ENCODE results near the gene PROSER2.

PROSER2 gene

GRCh38 chr10:11805792-11806191, 17.4 kb upstream of the PROSER2 start:
- DNase-seq = no peak

GRCh38 chr10:11806706-11807105, 16.4 kb upstream of the PROSER2 start:
- no peak for DNase-seq

DNA sequence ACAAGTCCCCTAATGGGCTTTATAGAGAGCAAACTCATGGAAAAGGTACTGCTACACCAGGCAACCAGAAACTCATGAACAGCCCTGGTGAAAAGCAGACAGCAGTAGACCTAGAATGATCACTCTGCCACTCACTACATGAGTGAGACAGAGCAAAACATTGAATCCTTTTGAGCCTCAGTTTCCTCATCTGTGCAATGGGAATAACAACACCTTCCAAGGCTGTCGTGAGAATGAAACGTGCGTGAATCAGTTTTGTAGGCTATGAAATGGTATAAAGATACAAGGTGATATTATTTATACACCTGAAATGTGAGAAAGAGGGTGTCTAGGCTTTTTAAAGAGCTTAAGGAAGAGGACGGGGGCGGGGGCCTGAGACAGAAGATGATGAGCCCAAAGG, 14.3 kb upstream of the PROSER2 start:
- DNase-seq = no peak

DNA sequence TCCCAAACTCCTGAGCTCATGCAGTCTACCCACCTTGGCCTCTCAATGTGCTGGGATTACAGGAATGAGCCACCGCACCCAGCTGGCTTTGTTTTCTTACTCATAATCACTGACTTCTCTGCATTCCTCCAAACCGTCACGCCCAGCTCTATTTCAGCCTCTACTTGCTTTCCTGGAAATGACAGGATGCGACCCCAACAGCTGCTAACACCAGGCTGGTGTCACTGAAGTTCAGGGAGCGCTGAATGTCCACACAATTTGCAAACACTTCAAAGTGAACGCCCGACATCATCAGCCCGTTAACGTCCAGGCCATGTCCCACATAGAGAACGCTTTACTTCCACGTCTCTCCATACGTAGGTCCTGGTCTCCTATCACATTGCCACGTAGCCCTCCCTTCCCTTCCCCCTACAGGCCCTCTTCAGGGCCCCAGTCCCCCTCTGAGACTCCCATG, 12.8 kb upstream of the PROSER2 start:
- DNase-seq = no peak

- no peak for DNase-seq
Observed at GRCh38 chr10:11810973-11811372, 12.2 kb upstream of the PROSER2 start.

DNA sequence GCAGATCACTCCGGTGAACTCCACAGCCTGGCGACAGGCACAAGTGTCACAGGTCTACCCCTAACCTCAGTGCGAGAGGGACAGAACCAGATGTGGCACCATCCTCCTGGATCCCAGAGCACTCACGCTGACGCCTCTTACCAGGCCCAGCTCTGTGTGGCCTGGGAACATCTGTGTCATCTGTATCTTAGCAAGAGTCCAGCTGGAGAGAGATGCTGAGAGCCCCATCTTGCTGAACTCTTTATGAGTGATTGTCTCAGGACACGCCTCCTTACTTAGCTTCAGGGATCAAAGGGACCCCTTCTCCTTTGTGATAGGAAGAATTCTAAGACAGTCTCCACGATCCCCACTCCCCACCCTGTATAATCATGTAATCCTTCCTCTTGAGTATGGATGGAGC, 10.0 kb upstream of the PROSER2 start:
- no peak for DNase-seq

DNA sequence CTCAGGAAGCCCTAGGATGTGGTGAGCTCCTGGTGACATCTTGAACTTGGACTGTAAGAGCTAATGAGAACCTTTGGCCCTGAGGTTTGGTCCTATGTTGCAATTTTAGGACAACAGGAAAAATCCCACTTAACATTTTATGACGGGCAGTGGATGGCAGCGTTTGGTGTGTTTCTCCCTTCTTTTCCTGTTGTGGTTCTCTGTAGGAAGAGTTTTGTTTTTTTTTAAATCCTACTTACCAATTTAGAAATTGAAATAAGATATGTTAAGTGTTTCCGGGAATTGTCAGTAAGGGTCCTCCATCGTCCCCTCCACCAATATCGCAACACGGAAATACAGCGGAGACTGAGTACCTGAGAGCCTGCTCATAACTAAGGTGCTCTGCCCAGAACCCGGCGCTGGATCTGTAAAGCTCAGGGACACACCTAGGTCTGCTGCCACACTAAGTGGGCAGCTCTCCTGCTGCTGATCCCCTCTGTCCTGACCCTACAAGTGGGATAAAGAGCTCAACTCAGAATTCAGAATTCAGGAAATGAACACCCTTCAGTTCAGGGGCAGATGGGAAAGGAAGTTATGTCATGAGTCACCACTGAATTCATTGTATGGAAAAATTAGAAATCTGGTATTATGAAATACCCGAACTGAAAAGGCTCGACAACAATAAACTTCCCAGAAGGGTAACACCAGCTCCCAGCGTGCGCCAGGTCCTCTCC, 9.1 kb upstream of the PROSER2 start:
- DNase-seq = no peak

GRCh38 chr10:11819027-11819426, 4.1 kb upstream of the PROSER2 start:
- no peak for DNase-seq

DNA sequence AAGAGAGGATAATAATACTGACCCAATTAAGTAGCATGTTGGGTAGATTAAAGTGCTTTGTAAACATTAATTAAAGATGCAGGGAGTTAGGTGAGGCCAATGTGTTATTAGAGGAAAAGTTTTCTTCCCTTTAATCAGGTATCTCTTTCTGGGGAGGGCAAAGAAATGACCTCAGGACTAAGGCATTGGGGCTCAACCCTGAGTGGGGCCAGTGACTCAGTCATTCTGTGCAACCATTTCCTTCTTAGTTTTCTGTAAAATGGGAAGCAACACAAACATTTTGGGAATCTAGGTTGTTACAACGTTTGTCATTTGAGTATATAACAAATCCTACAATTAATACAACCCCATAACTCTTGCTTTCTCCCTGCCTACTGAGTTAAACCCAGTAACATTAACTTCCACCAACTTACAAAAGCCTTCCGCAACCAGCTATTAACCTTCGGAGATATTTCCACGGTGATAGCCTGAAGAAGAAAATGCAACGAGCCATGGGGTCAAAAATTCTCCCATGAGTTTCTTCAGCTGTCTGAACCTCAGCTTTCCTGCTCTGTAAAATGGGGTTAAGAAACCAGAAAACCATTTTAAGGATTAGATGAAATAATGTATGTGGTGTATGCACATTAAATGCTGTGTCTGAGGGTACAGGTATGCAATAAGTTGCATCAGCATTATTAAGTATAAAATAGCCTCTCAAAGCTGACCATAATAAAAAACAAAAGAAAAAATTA, 965 bp upstream of the PROSER2 start:
- DNase-seq = no peak

DNA sequence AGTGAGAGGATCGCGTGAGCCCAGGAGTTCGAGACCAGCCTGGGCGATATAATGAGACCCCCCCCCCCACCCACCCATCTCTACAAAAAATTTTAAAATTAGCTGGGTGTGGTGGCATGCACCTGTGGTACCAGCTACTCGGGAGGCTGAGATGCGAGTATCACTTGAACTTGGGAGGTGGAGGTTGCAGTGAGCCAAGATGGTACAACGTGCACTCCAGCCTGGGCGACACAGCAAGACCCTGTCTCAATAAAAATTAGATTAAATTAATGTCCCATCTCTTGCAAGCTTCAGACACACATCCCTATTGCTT, 391 bp upstream of the PROSER2 start:
- DNase-seq = no peak

- DNase-seq = no peak
Observed at GRCh38 chr10:11823989-11824346, 812 bp downstream of the PROSER2 start.

DNA sequence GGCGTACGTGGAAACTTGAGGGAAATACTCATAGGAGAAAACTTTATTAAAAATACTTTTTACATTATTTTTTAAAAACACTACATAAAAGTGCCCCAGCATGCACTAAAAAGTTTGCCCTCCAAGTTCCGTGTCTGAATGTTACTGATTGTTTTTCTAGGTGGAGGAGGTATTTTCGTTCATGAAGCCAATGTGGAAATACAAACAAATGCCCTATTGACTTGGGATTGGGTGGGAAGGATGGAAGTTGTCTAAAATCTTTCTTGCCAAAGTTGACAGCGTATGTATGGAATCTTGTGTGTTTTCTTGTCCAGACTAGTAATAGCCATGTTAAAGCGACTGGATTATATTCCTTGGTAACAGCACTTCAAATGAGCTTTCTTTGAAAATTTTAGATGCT, 1.2 kb downstream of the PROSER2 start:
- DNase-seq = no peak

- DNase-seq = no peak
Observed at GRCh38 chr10:11824825-11825224, 1.7 kb downstream of the PROSER2 start.

DNA sequence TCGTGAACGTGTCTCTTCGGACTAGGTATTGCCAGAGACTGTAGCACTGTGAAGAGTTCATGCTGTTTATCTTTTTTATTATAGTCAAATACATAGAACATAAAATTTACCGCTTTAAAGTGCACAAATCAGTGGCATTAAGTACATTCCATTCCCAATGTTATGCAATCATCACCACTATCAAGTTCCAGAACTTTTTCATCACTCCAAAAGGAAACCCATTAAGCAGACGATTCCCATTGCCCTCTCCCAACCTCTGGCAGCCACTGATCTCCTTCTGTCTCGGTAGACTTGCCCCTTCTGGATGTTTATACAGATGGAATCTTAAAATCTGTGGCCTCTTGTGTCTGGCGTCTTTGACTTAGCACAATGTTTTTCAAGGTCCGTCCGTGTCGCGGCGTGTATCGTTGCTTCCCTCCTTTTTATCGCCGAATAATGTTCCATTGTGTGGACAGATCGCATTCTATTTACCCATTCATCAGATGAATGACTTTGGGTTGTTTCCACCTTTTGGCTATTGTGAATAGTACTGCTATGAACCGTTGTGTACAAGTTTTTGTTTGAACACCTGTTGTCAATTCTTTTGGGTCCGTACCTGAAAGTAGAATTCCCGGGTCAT, 2.7 kb downstream of the PROSER2 start:
- DNase-seq = no peak

GRCh38 chr10:11827006-11827405, 3.9 kb downstream of the PROSER2 start:
- DNase-seq = no peak

DNA sequence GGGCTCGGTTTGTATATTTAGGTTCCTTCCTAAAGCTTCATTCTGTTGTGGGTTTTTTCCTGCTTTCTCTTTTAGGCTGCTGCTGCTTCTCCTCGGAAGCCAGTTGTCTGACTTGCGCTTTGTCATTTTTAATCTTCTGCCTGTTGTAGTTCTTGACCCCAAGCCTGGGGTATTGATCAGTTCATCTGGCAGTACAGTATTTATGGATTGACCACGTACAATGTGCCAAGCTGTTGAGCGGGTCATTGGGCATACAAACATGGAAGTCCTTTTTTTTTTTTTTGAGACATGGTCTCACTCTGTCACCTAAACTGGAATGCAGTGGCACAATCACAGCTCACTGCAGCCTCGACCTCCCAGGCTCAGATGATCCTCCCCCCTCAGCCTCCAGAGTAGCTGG, 4.3 kb downstream of the PROSER2 start:
- no peak for DNase-seq

DNA sequence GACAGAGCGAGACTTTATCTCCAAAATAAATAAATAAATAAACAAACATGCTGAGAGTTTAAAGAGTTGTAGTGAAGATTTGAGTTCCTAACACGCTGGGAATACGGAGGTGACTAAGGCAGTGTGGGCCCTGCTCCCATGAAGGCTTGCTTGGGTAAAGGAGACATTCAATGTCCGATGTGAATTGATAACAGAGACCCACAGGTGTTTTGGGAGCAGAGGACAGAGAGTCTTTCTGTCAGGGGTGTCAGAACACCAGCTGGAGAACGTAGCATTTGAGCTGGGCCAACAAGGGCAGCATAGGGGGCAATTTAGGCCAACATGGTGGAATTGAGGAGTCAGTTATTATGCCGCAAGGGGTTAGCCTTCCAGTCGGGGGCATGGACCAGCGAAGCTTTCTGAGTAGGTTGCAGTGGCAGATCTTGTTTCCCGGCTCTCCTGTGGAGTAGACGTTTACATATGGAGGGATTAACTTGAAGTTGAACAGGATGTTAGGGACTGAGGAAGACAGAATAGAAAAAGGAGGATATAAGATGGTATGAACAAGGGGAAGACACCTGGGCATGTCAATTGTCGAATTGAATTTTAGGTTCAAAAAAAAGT, 5.6 kb downstream of the PROSER2 start:
- no peak for DNase-seq

GRCh38 chr10:11830836-11831519, 7.8 kb downstream of the PROSER2 start:
- DNase-seq = no peak

DNA sequence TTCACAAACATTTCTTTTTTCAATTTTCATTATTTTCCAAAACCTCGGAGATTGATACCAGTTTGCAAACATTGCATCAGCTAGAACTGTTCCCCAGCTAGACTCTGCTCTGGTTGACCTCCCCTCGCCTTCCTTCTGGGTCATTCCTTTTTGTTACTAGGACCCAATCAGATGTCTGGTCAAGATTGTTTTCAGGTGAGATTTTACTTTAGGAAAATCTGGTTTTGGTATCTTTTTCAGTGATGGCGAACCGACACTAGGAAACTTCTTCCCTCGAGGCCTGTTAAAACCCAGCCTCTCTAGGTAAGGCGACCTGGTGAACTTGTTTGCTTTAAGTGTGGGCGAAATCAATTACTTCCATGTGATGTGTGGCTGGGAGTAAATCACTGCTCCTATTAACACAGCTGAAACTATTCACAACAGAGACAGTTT, 8.4 kb downstream of the PROSER2 start:
- no peak for DNase-seq

DNA sequence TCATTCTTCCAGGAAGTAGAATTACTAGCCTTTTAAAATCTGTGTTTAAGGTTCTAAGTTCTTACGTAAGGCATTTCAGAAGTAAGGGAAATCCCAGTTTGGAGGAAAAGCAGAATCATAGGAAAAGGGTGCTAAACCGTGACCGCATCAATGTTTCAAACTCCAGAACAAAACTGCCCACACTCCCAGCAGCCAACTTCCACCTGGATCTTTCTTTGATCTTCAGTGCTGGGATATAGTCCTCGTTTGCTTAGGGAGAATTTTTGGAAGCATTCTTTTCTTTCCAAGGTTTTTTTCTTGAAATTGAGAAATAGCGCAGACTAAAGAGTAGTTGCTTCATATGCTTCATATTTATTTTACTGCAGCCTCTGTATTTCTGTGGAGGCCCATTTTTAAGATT, 8.9 kb downstream of the PROSER2 start:
- DNase-seq = no peak

DNA sequence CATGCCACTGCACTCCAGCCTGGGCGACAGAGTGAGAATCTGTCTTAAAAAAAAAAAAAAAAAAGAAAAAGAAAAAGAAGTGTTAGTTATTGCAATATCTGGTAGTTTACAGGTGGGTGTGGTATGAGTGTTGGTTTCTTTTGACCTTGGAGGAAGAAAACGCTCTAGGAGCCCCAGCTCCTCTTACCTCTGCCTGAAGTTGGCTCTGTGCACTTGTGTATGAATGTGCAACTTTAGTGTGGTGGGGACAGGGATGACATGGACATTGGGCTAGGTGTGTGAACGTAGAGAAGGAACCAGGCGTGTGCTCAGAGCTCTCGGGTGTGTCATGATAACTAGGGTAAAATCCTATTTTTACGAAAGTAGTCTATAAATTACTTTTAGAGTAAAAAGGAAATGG, 11.9 kb downstream of the PROSER2 start:
- DNase-seq = no peak

- DNase-seq = no peak
Observed at GRCh38 chr10:11835704-11836103, 12.5 kb downstream of the PROSER2 start.

DNA sequence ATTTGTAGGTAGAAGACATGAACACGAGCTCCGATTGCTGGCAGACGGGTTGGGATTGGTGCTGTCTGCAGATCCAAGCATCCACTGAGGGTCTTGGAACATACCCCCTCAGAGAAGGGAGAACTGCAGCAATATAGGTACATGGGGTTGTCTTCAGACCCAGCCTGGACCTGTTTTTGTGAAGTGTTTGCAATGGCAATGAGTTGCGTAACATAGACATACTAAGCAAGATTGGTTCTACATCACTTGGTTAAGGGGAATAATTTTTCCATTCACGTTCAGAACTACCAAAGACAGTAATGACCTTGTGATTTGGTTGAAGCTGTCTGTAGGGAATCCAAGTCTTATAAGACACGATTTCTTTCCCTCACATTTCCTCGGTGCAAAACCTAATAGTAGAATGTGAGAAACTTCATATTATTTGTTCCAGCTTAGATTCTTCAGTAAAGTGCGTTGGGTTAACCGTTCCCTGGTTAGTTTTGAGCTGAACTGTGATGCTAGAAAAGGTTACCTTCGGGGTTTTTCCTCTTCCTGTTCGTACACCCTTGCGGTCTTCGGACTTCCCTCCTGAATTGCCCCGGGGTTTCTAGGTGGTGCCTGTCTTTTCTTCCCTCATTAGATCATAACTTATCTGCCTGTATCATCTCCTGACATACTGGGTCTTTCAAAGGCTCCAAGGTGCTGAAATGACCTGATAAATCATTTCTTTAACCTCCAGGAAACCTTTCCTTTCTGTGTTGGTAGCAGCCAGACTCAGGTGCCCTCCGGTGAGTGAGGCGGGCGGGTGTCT, 14.4 kb downstream of the PROSER2 start:
- no peak for DNase-seq

Measured in NCI-H2081 treated with DMSO at 0.1 percent for 48 hours (cell line).